HepG2 (cell line): ENCODE results near the gene TTC5. TPM values are rescaled to one million over a fixed set of nuclear protein-coding genes. Genes with fewer than 3 reads are reported as not detected.

Source experiments
- FUBP1 ChIP-seq: sonication (generic); formaldehyde crosslinking; IDR thresholded peaks from 2 replicates; pipeline ENCODE4 v1.5.1; 2020; ENCODE audit warnings: missing genetic modification reagents, mild to moderate bottlenecking, borderline replicate concordance
- GZF1 ChIP-seq: sonication (generic); formaldehyde crosslinking; IDR thresholded peaks from 2 replicates; pipeline ENCODE4 v1.5.1; 2020; ENCODE audit warnings: mild to moderate bottlenecking, missing genetic modification reagents
- HDAC1 ChIP-seq: sonication (generic); formaldehyde crosslinking; IDR thresholded peaks from 2 replicates; pipeline ENCODE4 v1.5.1; 2020; ENCODE audit warnings: mild to moderate bottlenecking, missing genetic modification reagents
- HHEX ChIP-seq: IDR thresholded peaks from 2 replicates; pipeline ENCODE4 v1.6.1; 2016; ENCODE audit warnings: control low read depth
- ISX ChIP-seq: sonication (generic); formaldehyde crosslinking; conservative IDR thresholded peaks from 2 replicates; pipeline ENCODE4 v1.5.0; 2020; ENCODE audit warnings: missing genetic modification reagents
- KAT2B ChIP-seq: fragments of 150-350 bp; IDR thresholded peaks from 2 replicates; pipeline ENCODE4 v1.6.1; 2014; ENCODE audit warnings: low read depth, low read length, borderline replicate concordance
- KDM5A ChIP-seq: fragments of 200-600 bp; sonication (generic); IDR thresholded peaks from 2 replicates; pipeline ENCODE4 v1.7.0; 2018; ENCODE audit warnings: antibody characterized with exemption, mild to moderate bottlenecking, low read length, borderline replicate concordance
- MATR3 ChIP-seq: sonication (generic); formaldehyde crosslinking; IDR thresholded peaks from 2 replicates; pipeline ENCODE4 v1.4.0; 2020; ENCODE audit warnings: missing genetic modification reagents
- MTF1 ChIP-seq: sonication (generic); formaldehyde crosslinking; IDR thresholded peaks from 2 replicates; pipeline ENCODE4 v1.5.0; 2020; ENCODE audit warnings: missing genetic modification reagents
- MXD4 ChIP-seq: IDR thresholded peaks from 2 replicates; pipeline ENCODE4 v1.6.1; 2016; ENCODE audit warnings: mild to moderate bottlenecking, missing biosample characterization, missing genetic modification reagents
- NR2F1 ChIP-seq, 2 experiments: fragments of 450-650 bp in 1 of 2; formaldehyde crosslinking in 1 of 2; IDR thresholded peaks; 2 replicates each; pipeline versions ENCODE4 v1.5.0 to v1.6.1; 2016 to 2020; ENCODE audit warnings: mild to moderate bottlenecking in 1 of 2, missing compliant biosample characterization in 1 of 2, missing genetic modification reagents in 1 of 2, moderate library complexity in 1 of 2
- PRDM10 ChIP-seq: sonication (generic); formaldehyde crosslinking; IDR thresholded peaks from 2 replicates; pipeline ENCODE4 v1.4.0; 2020; ENCODE audit warnings: low read depth, missing genetic modification reagents
- TSC22D2 ChIP-seq: sonication (generic); formaldehyde crosslinking; IDR thresholded peaks from 2 replicates; pipeline ENCODE4 v1.5.1; 2020; ENCODE audit warnings: missing genetic modification reagents, mild to moderate bottlenecking, borderline replicate concordance
- ZFP82 ChIP-seq: sonication (generic); formaldehyde crosslinking; IDR thresholded peaks from 2 replicates; pipeline ENCODE4 v1.5.1; 2020; ENCODE audit warnings: mild to moderate bottlenecking, missing genetic modification reagents, borderline replicate concordance
- ZMYM3 ChIP-seq: sonication (generic); formaldehyde crosslinking; IDR thresholded peaks from 2 replicates; pipeline ENCODE4 v1.5.1; 2020; ENCODE audit warnings: mild to moderate bottlenecking, missing genetic modification reagents
- ZNF468 ChIP-seq: sonication (generic); formaldehyde crosslinking; IDR thresholded peaks from 2 replicates; pipeline ENCODE4 v1.8.0; 2022; ENCODE audit warnings: mild to moderate bottlenecking, moderate library complexity, missing genetic modification reagents
- ZNF646 ChIP-seq: sonication (generic); formaldehyde crosslinking; IDR thresholded peaks from 2 replicates; pipeline ENCODE4 v1.9.0; 2021; ENCODE audit warnings: mild to moderate bottlenecking, missing genetic modification reagents
- polyA plus RNA-seq, 8 experiments: library from polyadenylated mRNA; depleted of rRNA in 3 of 8; stranded (reverse) in 7 of 8; unstranded in 1 of 8; fragments of >200 nt; fragmentation: Illumina TruSeq in 4 of 8; extraction: Trizol in 4 of 8; gene quantifications; 2 replicates each; pipeline versions ENCODE4 v1.2.1 to v1.2.3, GENCODE V29; 2011 to 2016; ENCODE audit warnings: low read depth in 4 of 8, missing spikeins in 1 of 8, mixed read lengths in 1 of 8; ENCODE audit not compliant: insufficient read depth in 1 of 8
- total RNA-seq, 5 experiments: library from RNA; depleted of rRNA; stranded (reverse); fragments of >200 nt; fragmentation: Illumina TruSeq; extraction: Trizol; gene quantifications; 2 replicates each; pipeline ENCODE4 v1.2.3, GENCODE V29; 2016; ENCODE audit warnings: low read depth in 1 of 5

The TTC5 gene
- total and polyA plus RNA-seq, 2 of the 13 experiments (the other 11 are each of a cell fraction or from before 2014, with no cell fraction given) = 8.7 to 28.5 TPM

- TF ChIP-seq ZNF646 (CRISPR knock-in tag) = no peak
- TF ChIP-seq ISX (CRISPR knock-in tag) = no peak
- peak; percentile 74 for TF ChIP-seq ZMYM3 (CRISPR knock-in tag)
- TF ChIP-seq NR2F1 (CRISPR knock-in tag; IDR thresholded peaks at IDR 0.05) = no peak
- peak; percentile 64 for TF ChIP-seq MXD4
- TF ChIP-seq KAT2B = no peak
- TF ChIP-seq MTF1 (CRISPR knock-in tag) = no peak
- TF ChIP-seq KDM5A = peak; percentile 97
- 0 out of 2 replicates have a peak, but pooled peaks have one; percentile 37 for TF ChIP-seq GZF1 (CRISPR knock-in tag)
- TF ChIP-seq HHEX = no peak
- TF ChIP-seq HDAC1 = peak; percentile 84
- no peak for TF ChIP-seq ZFP82 (CRISPR knock-in tag)
- TF ChIP-seq MATR3 = no peak
- 0 out of 2 replicates have a peak, but pooled peaks have one; percentile 43 for TF ChIP-seq ZNF468 (CRISPR knock-in tag)
- TF ChIP-seq PRDM10 (CRISPR knock-in tag) = 0 out of 2 replicates have a peak, but pooled peaks have one; percentile 21
- TF ChIP-seq FUBP1 (CRISPR knock-in tag) = no peak
- no peak for TF ChIP-seq TSC22D2
These were observed at the start of gene TTC5 (continued) for GRCh38 chr14:20305265-20306078.
